Dedifferentiated amniotic fluid mesenchymal stem cell (primary cell): ENCODE measurements around the gene MTHFSD.

Experiments
- DNase-seq: peaks from one replicate; pipeline ENCODE4 v3.0.0-alpha.2; 2016; ENCODE audit errors: extremely low spot score

The MTHFSD gene

GRCh38 chr16:86530251-86531190 lies 24.5 kb downstream of the MTHFSD start:
- DNase-seq, result no peak

- DNase-seq, result no peak
Observed at GRCh38 chr16:86529160-86529559, 25.9 kb downstream of the MTHFSD start.

GRCh38 chr16:86528061-86528929 lies 26.7 kb downstream of the MTHFSD start:
- DNase-seq, result no peak

- DNase-seq, result no peak
Observed at GRCh38 chr16:86527366-86527765, 27.7 kb downstream of the MTHFSD start.

- no peak for DNase-seq
Observed at GRCh38 chr16:86525696-86526095, 29.3 kb downstream of the MTHFSD start.

GRCh38 chr16:86524029-86524428 lies 31.0 kb downstream of the MTHFSD start:
- DNase-seq, result no peak

GRCh38 chr16:86523166-86523740 lies 31.8 kb downstream of the MTHFSD start:
- DNase-seq, result no peak

GRCh38 chr16:86522634-86523033 lies 32.4 kb downstream of the MTHFSD start:
- no peak for DNase-seq

- DNase-seq, result no peak
Observed at GRCh38 chr16:86521236-86522197, 33.5 kb downstream of the MTHFSD start.

- no peak for DNase-seq
Observed at GRCh38 chr16:86520317-86521210, 34.5 kb downstream of the MTHFSD start.

- peak; percentile 63 for DNase-seq
Observed at GRCh38 chr16:86519649-86520316, 35.3 kb downstream of the MTHFSD start.

- DNase-seq, result no peak
Observed at GRCh38 chr16:86519007-86519648, 35.9 kb downstream of the MTHFSD start.

GRCh38 chr16:86517652-86518258 lies 37.3 kb downstream of the MTHFSD start:
- DNase-seq, result peak; percentile 56

GRCh38 chr16:86517033-86517432 lies 38.0 kb downstream of the MTHFSD start:
- DNase-seq, result no peak

- no peak for DNase-seq
Observed at GRCh38 chr16:86516623-86517003, 38.4 kb downstream of the MTHFSD start.

GRCh38 chr16:86515777-86516622 lies 39.0 kb downstream of the MTHFSD start:
- DNase-seq, result no peak

GRCh38 chr16:86515413-86515776 lies 39.6 kb downstream of the MTHFSD start:
- no peak for DNase-seq
